Lower leg skin (tissue), 4 donors: ENCODE data around the gene ERC1. TPM values are rescaled to one million over a fixed set of nuclear protein-coding genes. Genes with fewer than 3 reads are reported as not detected.
"Not testable (repeated sequence)": the region's sequence is repeated elsewhere in the genome, so short reads cannot be mapped to it uniquely, and the experiment has no call there.

Experiments
- DNase-seq, 2 donors: peaks; one replicate each; pipeline ENCODE4 v3.0.0-alpha.2; 2019; ENCODE audit warnings: low spot score in 2 of 2
- H3K4me3 ChIP-seq: fragments of 200-600 bp; sonication (generic); 2 replicates; pipeline ENCODE4 v1.5.1; 2017; ENCODE audit warnings: mild to moderate bottlenecking, low read depth; ENCODE audit not compliant: poor library complexity, severe bottlenecking
- POLR2A ChIP-seq, 2 donors: fragments of 450-650 bp; IDR thresholded peaks; one replicate each; pipeline ENCODE4 v1.6.1; 2016 to 2017; ENCODE audit warnings: antibody characterized with exemption in 2 of 2, mild to moderate bottlenecking in 1 of 2, moderate library complexity in 1 of 2
- WGBS, 2 donors: methylation state at CpG; one replicate each; pipeline ENCODE4 v1.1.5; 2018; 5-methylcytosine and 5-hydroxymethylcytosine counted together
- intact Hi-C: fragments of 100-400 bp; cut with DNase I; formaldehyde crosslinking; loops from one replicate; pipeline ENCODE4 v1.15.0; 2023; ENCODE audit warnings: low total_unique reads
- total RNA-seq, 4 donors: library from RNA; depleted of rRNA; stranded (reverse); fragments of >200 nt; gene quantifications; one replicate each; pipeline ENCODE4 v1.1.0, GENCODE V29; 2016
- TF ChIP-seq, protein P1 (sequence below), 3 donors: fragments of 450-650 bp; IDR thresholded peaks; one replicate each; pipeline ENCODE4 v1.5.1; 2016; ENCODE audit warnings: antibody characterized with exemption in 3 of 3, mild to moderate bottlenecking in 3 of 3, moderate library complexity in 2 of 3

ERC1 gene
- total RNA-seq, 4 donors from 2014 or later: 22.1 to 42.7 (median 29.7) TPM

- WGBS, 2 donors: 99% methylated on average over 2 of the region's 2 CpGs
Observed at GRCh38 chr12:1313906-1314305, 322.9 kb downstream of the ERC1 start.

GRCh38 chr12:1314523-1314922, 323.5 kb downstream of the ERC1 start:
- TF ChIP-seq POLR2A (IDR thresholded peaks at IDR 0.05): no peak
- TF ChIP-seq, protein P1, sequence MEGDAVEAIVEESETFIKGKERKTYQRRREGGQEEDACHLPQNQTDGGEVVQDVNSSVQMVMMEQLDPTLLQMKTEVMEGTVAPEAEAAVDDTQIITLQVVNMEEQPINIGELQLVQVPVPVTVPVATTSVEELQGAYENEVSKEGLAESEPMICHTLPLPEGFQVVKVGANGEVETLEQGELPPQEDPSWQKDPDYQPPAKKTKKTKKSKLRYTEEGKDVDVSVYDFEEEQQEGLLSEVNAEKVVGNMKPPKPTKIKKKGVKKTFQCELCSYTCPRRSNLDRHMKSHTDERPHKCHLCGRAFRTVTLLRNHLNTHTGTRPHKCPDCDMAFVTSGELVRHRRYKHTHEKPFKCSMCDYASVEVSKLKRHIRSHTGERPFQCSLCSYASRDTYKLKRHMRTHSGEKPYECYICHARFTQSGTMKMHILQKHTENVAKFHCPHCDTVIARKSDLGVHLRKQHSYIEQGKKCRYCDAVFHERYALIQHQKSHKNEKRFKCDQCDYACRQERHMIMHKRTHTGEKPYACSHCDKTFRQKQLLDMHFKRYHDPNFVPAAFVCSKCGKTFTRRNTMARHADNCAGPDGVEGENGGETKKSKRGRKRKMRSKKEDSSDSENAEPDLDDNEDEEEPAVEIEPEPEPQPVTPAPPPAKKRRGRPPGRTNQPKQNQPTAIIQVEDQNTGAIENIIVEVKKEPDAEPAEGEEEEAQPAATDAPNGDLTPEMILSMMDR (IDR thresholded peaks at IDR 0.05): no peak
- intact Hi-C loops: no loop called here
- no peak overlapping the region for H3K4me3 ChIP-seq
- no peak for DNase-seq
- WGBS, 2 donors: 98 to 100% methylated on average over 1 of the region's 1 CpG

More at GRCh38 chr12:1313906-1314305, 322.9 kb downstream of the ERC1 start:
- no peak overlapping the region for H3K4me3 ChIP-seq
- intact Hi-C loops: no loop called here
- TF ChIP-seq, protein P1 (IDR thresholded peaks at IDR 0.05): no peak
- no peak for TF ChIP-seq POLR2A (IDR thresholded peaks at IDR 0.05)
- no peak for DNase-seq

DNA sequence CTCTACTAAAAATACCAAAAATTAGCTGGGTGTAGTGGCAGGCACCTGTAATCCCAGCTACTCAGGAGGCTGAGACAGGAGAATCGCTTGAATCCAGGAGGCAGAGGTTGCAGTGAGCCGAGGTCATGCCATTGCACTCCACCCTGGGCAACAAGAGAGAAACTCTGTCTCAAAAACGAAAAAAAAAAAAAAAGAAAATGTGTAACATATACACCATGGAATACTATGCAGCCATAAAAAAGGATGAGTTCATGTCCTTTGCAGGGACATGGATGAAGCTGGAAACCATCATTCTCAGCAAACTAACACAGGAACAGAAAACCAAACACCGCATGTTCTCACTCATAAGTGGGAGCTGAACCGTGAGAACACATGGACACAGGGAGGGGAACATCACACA, 326.0 kb downstream of the ERC1 start:
- DNase-seq, H3K4me3 ChIP-seq, intact Hi-C loops: not testable (repeated sequence)
- WGBS, 2 donors: 95 to 97% methylated on average over 5 of the region's 5 CpGs

DNA sequence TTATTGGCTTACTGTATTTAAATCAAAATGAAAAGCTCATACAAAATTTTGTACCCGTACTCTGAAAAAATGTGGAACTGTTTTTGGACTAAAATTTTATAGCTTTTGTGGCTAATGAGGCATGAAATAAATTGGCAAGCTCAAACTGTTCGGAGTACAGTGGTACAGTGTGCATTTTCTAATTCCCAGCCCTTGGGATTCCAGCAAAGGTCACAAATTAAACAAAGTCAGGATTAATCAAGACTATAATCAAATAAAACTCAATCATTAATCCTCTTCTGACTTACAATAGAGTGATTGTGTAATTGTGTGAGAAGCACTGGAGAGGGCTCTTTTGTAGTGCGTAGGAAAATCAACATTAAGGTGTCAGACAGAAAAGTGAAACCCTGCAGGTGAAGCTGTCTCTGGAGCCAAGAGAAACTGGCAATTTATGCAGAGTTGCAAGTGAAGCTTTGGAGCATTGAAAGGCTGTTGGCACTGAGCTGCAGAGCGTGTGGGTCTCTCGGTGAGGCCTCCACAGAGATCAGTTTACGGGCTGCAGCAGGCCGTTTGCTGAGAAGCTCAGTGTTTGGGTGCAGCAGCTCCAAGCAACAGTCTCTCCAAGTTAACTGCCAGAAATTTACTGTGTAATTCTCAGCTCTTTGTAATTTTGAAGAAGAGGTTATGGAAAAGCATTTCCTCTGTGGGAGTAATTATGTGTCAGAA, 327.5 kb downstream of the ERC1 start:
- H3K4me3 ChIP-seq: no peak overlapping the region
- TF ChIP-seq, protein P1 (IDR thresholded peaks at IDR 0.05): no peak
- TF ChIP-seq POLR2A (IDR thresholded peaks at IDR 0.05): no peak
- intact Hi-C loops: no loop called here
- 20 to 30% methylated on average over 7 of the region's 7 CpGs for WGBS, 2 donors
- DNase-seq: no peak

DNA sequence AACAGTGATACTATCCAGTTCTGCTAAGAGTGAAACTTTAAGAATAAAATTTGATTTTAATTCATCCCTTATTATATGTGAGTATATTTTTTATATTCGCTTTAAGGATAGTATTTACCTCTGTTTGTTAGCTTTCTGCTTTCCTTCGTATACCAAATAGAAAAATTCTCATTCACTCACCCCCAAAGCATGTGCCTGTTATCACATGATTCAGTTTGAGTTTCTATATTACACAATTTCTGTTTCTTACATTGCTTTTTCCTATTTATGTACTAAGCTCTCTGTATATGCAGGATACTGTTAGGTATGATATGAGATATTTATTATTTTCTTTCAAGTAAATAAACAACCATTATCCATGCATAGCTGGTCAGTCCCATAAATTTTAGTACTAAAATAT, 328.2 kb downstream of the ERC1 start:
- WGBS, 2 donors: 59 to 62% methylated on average over 2 of the region's 2 CpGs
- intact Hi-C loops: no loop called here
- no peak overlapping the region for H3K4me3 ChIP-seq
- DNase-seq: no peak
- no peak for TF ChIP-seq POLR2A (IDR thresholded peaks at IDR 0.05)
- TF ChIP-seq, protein P1 (IDR thresholded peaks at IDR 0.05): no peak

DNA sequence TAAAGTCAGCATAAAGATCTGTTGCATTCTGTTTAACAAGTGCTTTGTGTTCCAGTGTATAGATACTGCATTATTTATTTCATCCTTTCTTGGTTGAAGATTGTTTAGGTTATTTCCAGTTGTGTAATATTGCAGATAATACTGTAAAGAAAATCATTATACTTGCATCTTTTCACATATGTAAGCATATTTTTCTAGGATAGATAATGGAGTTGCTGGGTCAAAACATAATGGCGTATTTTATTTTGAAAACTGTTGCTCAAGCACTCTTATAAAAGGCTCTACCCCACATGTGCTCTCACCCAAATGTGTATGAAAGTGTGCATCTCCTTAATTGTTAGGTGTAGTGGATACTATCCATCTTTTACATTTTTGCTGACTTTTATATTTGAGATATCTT, 329.0 kb downstream of the ERC1 start:
- no peak overlapping the region for H3K4me3 ChIP-seq
- no peak for DNase-seq
- intact Hi-C loops: no loop called here
- no peak for TF ChIP-seq POLR2A (IDR thresholded peaks at IDR 0.05)
- TF ChIP-seq, protein P1 (IDR thresholded peaks at IDR 0.05): no peak
- 98 to 100% methylated on average over 1 of the region's 1 CpG for WGBS, 2 donors
